Upper lobe of left lung (tissue), 4 donors: Measurements from ENCODE around the gene KLHL1.

Source experiments
- POLR2AphosphoS5 ChIP-seq, 2 donors: sonication (generic); formaldehyde crosslinking; IDR thresholded peaks; one replicate each; pipeline ENCODE4 v1.5.1; 2017; ENCODE audit warnings: antibody characterized with exemption in 2 of 2
- TF ChIP-seq, protein P1 (sequence below), 6 experiments: fragments of 450-650 bp in 4 of 6; fragments of 200-600 bp in 2 of 6; sonication (generic) in 2 of 6; IDR thresholded peaks; one replicate each; pipeline ENCODE4 v1.5.1; 2016 to 2019; ENCODE audit warnings: antibody characterized with exemption in 6 of 6

DNA sequence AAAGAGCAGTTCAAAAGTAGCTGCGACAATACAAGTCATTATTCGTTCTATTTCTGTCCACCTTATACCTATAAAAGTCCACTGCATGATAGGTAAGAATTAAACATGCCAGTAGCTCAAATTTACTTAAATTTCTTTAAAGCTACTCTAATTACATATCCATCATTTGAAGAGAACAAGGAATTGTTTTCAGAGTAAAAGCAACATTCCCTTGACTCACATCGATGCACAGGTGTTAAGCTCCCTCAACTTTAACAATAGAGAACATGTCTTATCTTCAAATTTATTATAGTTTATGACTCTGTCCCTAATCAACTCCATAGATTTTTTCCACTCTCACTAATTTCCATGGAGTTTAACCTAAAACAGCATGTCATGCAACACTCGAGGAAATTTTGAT lies 158.1 kb downstream of the KLHL1 start:
- TF ChIP-seq POLR2AphosphoS5 (IDR thresholded peaks at IDR 0.05) = no peak
- TF ChIP-seq, protein P1, sequence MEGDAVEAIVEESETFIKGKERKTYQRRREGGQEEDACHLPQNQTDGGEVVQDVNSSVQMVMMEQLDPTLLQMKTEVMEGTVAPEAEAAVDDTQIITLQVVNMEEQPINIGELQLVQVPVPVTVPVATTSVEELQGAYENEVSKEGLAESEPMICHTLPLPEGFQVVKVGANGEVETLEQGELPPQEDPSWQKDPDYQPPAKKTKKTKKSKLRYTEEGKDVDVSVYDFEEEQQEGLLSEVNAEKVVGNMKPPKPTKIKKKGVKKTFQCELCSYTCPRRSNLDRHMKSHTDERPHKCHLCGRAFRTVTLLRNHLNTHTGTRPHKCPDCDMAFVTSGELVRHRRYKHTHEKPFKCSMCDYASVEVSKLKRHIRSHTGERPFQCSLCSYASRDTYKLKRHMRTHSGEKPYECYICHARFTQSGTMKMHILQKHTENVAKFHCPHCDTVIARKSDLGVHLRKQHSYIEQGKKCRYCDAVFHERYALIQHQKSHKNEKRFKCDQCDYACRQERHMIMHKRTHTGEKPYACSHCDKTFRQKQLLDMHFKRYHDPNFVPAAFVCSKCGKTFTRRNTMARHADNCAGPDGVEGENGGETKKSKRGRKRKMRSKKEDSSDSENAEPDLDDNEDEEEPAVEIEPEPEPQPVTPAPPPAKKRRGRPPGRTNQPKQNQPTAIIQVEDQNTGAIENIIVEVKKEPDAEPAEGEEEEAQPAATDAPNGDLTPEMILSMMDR (IDR thresholded peaks at IDR 0.05) = no peak
